Activated T-helper 1 cell treated with anti-CD3 and anti-CD28 coated beads, Interleukin-12 subunit alpha, Interleukin-12 subunit beta, Interleukin-2, Interleukin-4 antibody, amounts not matched to agents 30 ng/mL and 10 ng/mL and 1 ng/mL, durations not matched to agents 14 hours and 24 hours and 36 hours (primary cell): ENCODE results near the gene ATXN2. TPM values are rescaled to one million over a fixed set of nuclear protein-coding genes. Genes with fewer than 3 reads are reported as not detected.
A peak's percentile ranks its signal among the peaks of the same experiment; 100 is the strongest.

Experiments
- DNase-seq: peaks from one replicate; pipeline ENCODE4 v3.0.0; 2021; ENCODE audit warnings: low spot score
- H3K27ac Mint-ChIP-seq: one replicate; pipeline ENCODE4 v1.8.0; 2021; ENCODE audit warnings: mild to moderate bottlenecking, mixed read lengths
- H3K27me3 Mint-ChIP-seq: one replicate; pipeline ENCODE4 v1.8.0; 2022; ENCODE audit warnings: mild to moderate bottlenecking, moderate library complexity, mixed read lengths; ENCODE audit not compliant: insufficient read depth
- H3K36me3 Mint-ChIP-seq: one replicate; pipeline ENCODE4 v1.8.0; 2021; ENCODE audit warnings: low read depth, mixed read lengths
- H3K4me1 Mint-ChIP-seq: one replicate; pipeline ENCODE4 v1.8.0; 2021; ENCODE audit warnings: low read depth, mixed read lengths
- H3K4me3 Mint-ChIP-seq: one replicate; pipeline ENCODE4 v1.8.0; 2021; ENCODE audit warnings: mild to moderate bottlenecking, moderate library complexity, mixed read lengths
- H3K9me3 Mint-ChIP-seq: one replicate; pipeline ENCODE4 v1.8.0; 2021; ENCODE audit warnings: mixed read lengths
- intact Hi-C: fragments of 100-400 bp; cut with micrococcal nuclease; formaldehyde crosslinking; loops from one replicate; pipeline ENCODE4 v1.15.1; 2024
- total RNA-seq: library from RNA; stranded (reverse); gene quantifications from 2 replicates; pipeline ENCODE4 v1.2.3, GENCODE V29; 2022

Gene ATXN2
- total RNA-seq, 1 donor from 2014 or later, result 54.4 TPM

GRCh38 chr12:111458546-111459172 is 140.5 kb downstream of the ATXN2 start:
- peaks cover 4% of the 10 kb centered on the region for H3K4me1 Mint-ChIP-seq

GRCh38 chr12:111457577-111457976 is 141.5 kb downstream of the ATXN2 start:
- no peak overlapping the region for H3K4me3 Mint-ChIP-seq
- DNase-seq, result no peak
- peaks cover 5% of the 10 kb centered on the region for H3K4me1 Mint-ChIP-seq
- no peak overlapping the region for H3K27ac Mint-ChIP-seq
- peaks cover 24% of the 10 kb centered on the region for H3K36me3 Mint-ChIP-seq
- intact Hi-C loops, result no loop called here
- no peaks in the 10 kb centered on the region for H3K27me3 Mint-ChIP-seq
- no peaks in the 10 kb centered on the region for H3K9me3 Mint-ChIP-seq

More at GRCh38 chr12:111458546-111459172, 140.5 kb downstream of the ATXN2 start:
- H3K9me3 Mint-ChIP-seq, result no peaks in the 10 kb centered on the region
- no peak for DNase-seq
- peaks cover 21% of the 10 kb centered on the region for H3K36me3 Mint-ChIP-seq
- no peaks in the 10 kb centered on the region for H3K27me3 Mint-ChIP-seq
- intact Hi-C loops, result no loop called here
- no peak overlapping the region for H3K4me3 Mint-ChIP-seq
- H3K27ac Mint-ChIP-seq, result no peak overlapping the region

- intact Hi-C loops, result no loop called here
- no peak overlapping the region for H3K4me3 Mint-ChIP-seq
- H3K9me3 Mint-ChIP-seq, result no peaks in the 10 kb centered on the region
- DNase-seq, result no peak
- H3K4me1 Mint-ChIP-seq, result peaks cover 5% of the 10 kb centered on the region
- H3K27ac Mint-ChIP-seq, result no peak overlapping the region
- H3K27me3 Mint-ChIP-seq, result no peaks in the 10 kb centered on the region
- peaks cover 24% of the 10 kb centered on the region for H3K36me3 Mint-ChIP-seq
Measured at GRCh38 chr12:111457071-111457470, 142.0 kb downstream of the ATXN2 start.

DNA sequence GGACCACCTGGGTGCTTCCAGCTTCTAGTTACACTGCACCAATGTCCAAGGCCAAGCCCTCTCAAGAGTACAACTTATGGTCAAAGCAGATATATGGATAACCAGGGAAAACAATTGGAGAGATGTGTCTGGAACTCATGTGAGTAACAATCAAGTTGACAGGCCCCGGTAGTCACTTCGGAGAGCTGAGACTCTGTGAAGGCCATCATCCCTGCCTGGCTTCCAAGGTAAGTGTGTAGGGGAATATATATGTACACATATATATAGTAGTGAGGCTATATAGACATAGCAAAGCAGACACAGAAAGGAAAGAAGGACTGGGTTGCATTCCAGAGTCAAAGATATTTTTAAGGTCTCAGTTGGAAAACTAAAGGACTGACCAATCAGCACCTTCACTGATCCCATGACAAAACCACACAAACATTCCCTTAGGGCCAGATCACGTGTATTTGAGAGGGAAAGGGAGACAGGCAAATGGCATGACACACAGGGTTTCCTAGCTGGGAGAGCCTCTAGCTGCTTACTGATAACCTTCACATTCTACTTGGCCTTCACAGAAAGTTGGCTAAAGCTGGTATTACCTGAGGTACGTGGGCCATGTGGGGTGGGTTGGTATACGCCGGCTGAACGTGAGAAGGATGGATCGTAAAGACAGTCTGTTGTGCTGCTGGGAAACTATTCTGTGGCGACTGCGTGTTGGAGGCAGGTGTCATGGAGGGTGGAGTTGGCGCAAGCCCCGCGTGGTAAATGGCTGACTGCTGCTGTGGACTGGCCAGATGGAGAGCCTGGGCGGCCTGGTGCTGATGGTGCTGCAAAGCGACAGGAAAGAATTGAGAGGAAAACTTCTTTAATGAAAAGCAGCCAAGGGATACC is 143.4 kb downstream of the ATXN2 start:
- Mint-ChIP-seq H3K4me3 (no peak overlapping the region), H3K4me1 (peaks cover 18% of the 10 kb centered on the region), H3K27me3 (no peaks in the 10 kb centered on the region), H3K27ac (no peak overlapping the region), H3K36me3 (peaks cover 34% of the 10 kb centered on the region), H3K9me3 (no peaks in the 10 kb centered on the region)
- no peak for DNase-seq
- intact Hi-C loops, result no loop called here

DNA sequence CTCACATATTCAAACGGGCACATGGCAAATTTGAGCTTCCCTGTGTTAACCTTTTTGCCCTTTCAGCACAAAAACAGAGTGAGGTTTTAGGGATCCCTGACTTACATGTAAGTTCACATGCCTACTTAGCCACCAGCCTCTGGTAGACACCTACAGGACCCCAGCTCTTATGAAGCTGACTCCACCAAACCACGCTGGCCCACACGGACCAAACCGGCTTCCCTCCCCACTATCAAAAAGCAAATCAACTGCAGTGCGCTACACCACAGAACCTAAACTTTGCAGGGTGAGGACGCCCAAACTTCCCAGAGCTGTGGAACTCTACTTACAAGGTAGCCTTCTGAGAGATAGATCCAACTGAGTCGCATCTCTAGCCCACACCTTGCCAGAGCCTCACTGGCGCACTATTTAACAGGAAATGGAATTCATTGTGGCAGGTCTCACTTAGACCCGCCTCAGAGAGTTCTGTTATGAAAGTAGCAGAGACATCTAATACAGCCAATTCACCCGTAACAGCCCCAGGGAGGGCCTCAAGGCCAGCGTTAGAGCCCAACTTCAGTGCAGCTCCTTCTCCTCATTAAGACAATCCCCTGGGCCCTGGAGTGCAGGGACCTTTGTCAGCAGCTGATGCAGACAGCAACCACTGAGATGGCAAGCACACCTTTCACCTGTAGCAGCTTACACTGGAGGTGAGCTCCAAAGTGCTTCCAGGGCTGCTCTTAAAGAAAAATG is 144.2 kb downstream of the ATXN2 start:
- H3K36me3 Mint-ChIP-seq, result peaks cover 41% of the 10 kb centered on the region
- no peak overlapping the region for H3K4me3 Mint-ChIP-seq
- H3K4me1 Mint-ChIP-seq, result peaks cover 26% of the 10 kb centered on the region
- H3K27ac Mint-ChIP-seq, result no peak overlapping the region
- no peaks in the 10 kb centered on the region for H3K9me3 Mint-ChIP-seq
- H3K27me3 Mint-ChIP-seq, result no peaks in the 10 kb centered on the region
- intact Hi-C loops, result loop anchor here (5.0 kb wide), 3 partner anchors 123 to 232 kb away; partner anchors contain the start of genes ACAD10, ATXN2 and BRAP
- DNase-seq, result no peak

GRCh38 chr12:111454311-111454710 is 144.8 kb downstream of the ATXN2 start:
- H3K27me3 Mint-ChIP-seq, result no peaks in the 10 kb centered on the region
- no peak overlapping the region for H3K27ac Mint-ChIP-seq
- DNase-seq, result no peak
- peaks cover 46% of the 10 kb centered on the region for H3K36me3 Mint-ChIP-seq
- no peaks in the 10 kb centered on the region for H3K9me3 Mint-ChIP-seq
- intact Hi-C loops, result loop anchor here (5.0 kb wide), 3 partner anchors 122 to 233 kb away; partner anchors contain the start of genes ACAD10, ATXN2 and BRAP
- H3K4me3 Mint-ChIP-seq, result no peak overlapping the region
- peaks cover 32% of the 10 kb centered on the region for H3K4me1 Mint-ChIP-seq

- Mint-ChIP-seq H3K27ac (peak overlapping the region; percentile 13), H3K4me1 (peaks cover 41% of the 10 kb centered on the region), H3K36me3 (peaks cover 55% of the 10 kb centered on the region), H3K4me3 (no peak overlapping the region), H3K27me3 (no peaks in the 10 kb centered on the region), H3K9me3 (no peaks in the 10 kb centered on the region)
- DNase-seq, result no peak
- intact Hi-C loops, result loop anchor here (5.0 kb wide), 3 partner anchors 121 to 234 kb away; partner anchors contain the start of genes ACAD10, ATXN2 and BRAP
Measured at GRCh38 chr12:111453071-111453989, 145.8 kb downstream of the ATXN2 start.

DNA sequence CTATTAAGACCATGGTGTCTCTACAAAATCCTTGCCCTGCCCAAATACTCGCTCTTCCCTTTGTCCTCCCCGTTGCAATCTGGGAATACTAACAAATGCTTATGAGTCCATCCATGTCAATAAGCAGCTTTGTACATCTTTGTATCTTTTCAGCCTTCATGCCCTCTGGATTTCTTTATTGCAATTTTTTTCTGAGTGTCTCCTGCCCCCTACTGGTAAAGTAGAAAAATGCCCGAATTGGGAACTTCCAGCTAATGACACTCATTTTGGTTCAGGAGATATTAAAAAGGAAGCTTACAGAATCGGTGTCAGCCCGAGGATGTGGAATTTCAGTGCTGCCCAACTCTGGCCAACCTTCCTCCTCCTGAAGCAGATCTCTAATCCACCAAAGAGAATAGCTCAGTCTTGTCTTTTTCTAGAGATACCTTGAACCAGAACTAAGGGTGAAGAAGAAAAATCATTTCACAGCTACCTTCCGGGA is 147.4 kb downstream of the ATXN2 start:
- peaks cover 62% of the 10 kb centered on the region for H3K36me3 Mint-ChIP-seq
- peak; percentile 21 for DNase-seq

DNA sequence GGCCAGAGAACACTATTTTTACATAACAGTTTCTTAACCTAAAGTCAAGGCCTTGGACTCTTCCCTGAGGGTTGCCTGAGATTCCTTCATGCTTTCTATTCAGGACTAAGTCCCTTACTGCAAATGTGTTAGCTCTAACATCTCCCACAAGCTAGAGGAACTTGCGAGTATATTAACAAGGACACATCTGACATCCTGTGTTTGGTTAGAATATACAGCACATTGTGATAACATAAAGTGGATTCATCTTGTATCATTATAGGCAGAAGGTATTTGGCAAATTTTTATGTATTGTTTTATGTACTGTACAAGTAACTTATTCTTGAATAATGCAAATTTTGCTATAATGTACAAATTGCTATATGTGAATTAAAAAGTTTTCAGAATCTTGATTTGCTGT is 147.9 kb downstream of the ATXN2 start:
- Mint-ChIP-seq H3K4me1 (peaks cover 55% of the 10 kb centered on the region), H3K9me3 (no peaks in the 10 kb centered on the region), H3K36me3 (peaks cover 66% of the 10 kb centered on the region), H3K27ac (no peak overlapping the region), H3K4me3 (peak overlapping the region; percentile 37), H3K27me3 (no peaks in the 10 kb centered on the region)
- intact Hi-C loops, result loop anchor here (1.0 to 5.0 kb wide), 7 partner anchors 16 to 236 kb away; partner anchors contain the start of genes ACAD10, ATXN2 and BRAP
- no peak for DNase-seq

More for the DNA sequence above, 147.4 kb downstream of the ATXN2 start:
- no peaks in the 10 kb centered on the region for H3K27me3 Mint-ChIP-seq
- H3K27ac Mint-ChIP-seq, result no peak overlapping the region
- H3K4me1 Mint-ChIP-seq, result peaks cover 50% of the 10 kb centered on the region
- intact Hi-C loops, result loop anchor here (1.0 to 5.0 kb wide), 7 partner anchors 17 to 236 kb away; partner anchors contain the start of genes ACAD10, ATXN2 and BRAP
- H3K4me3 Mint-ChIP-seq, result peak overlapping the region; percentile 15
- no peaks in the 10 kb centered on the region for H3K9me3 Mint-ChIP-seq

DNA sequence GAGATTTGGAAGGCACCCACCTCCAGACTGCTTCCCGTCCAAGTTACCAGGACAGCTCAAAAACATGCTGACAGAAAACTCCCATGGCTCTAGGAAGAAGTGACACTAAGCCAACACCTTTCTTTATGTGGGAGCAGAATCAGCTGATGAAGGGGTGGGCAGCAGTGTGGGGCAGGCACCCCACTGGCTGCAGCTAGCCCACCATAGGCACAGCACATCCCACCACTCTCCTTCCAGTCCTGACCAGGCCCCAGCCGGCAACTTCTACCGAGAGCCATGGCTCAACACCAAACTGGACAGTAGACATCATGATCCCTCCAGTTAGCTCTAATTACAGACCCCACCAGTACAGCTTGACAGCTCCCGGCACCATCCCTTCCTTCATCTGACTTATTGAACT is 148.4 kb downstream of the ATXN2 start:
- Mint-ChIP-seq H3K27me3 (no peaks in the 10 kb centered on the region), H3K36me3 (peaks cover 61% of the 10 kb centered on the region), H3K9me3 (no peaks in the 10 kb centered on the region), H3K4me1 (peaks cover 60% of the 10 kb centered on the region), H3K27ac (peak overlapping the region; percentile 26), H3K4me3 (peak overlapping the region; percentile 37)
- no peak for DNase-seq
- intact Hi-C loops, result loop anchor here (1.0 to 5.0 kb wide), 7 partner anchors 16 to 237 kb away; partner anchors contain the start of genes ACAD10, ATXN2 and BRAP

DNA sequence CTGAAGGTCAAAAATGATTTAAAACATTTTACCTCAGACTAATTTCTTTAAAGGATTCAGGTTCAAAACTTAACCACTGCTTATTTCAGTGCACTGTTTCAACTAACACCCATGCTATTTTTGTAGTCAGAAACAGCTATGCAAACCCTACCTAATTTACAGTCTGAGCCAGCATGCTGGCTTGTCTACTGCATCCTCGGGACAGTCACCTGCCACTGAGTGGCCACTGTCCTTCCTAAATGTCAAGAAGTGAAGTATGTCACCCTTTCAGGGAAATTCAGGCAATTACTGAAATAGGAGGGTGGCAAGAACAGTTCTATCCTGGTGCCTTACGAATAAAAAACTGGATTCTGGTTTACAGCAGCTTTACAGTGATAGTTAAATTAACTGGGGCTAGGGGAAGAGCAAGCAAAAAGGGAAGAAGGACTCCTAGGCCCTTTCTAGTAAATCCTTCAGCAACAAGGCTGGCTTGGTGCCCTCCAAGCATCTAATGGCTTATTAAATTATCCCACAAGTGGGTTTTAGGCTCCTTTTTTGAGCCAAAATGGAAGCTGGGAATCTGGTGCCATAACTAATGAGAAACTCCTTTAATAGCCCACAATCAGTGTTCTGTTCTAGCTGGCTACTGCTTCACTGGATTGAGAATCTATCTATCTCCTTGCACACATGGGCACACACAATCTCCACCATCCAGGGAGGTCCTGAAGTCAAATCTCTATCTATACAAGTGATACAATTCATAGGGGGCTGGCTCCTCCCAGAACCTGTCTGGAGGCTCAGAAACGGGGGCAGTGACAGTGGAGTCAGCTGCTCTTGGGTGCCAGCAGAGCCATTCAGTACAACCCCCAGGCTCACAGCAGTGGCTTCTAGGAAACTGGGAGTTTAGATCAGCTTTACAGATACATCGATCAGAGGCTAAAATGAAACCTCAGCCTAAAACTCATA is 150.0 kb downstream of the ATXN2 start:
- H3K27me3 Mint-ChIP-seq, result no peaks in the 10 kb centered on the region
- intact Hi-C loops, result no loop called here
- peak overlapping the region; percentile 22 for H3K4me3 Mint-ChIP-seq
- DNase-seq, result no peak
- peaks cover 58% of the 10 kb centered on the region for H3K36me3 Mint-ChIP-seq
- H3K27ac Mint-ChIP-seq, result peak overlapping the region; percentile 34
- no peaks in the 10 kb centered on the region for H3K9me3 Mint-ChIP-seq
- H3K4me1 Mint-ChIP-seq, result peaks cover 76% of the 10 kb centered on the region
